HG03460 (cell line): ENCODE data around the gene GXYLT2.

Experiments
- ATAC-seq: cut with Tn5 transposase; IDR thresholded peaks from one replicate; pipeline ENCODE4 v1.9.1; 2021; ENCODE audit not compliant: unreplicated experiment

The GXYLT2 gene

GRCh38 chr3:73007992-73008712 lies 120.3 kb downstream of the GXYLT2 start:
- no peak for ATAC-seq

- ATAC-seq: no peak
These were observed 121.2 kb downstream of the GXYLT2 start for GRCh38 chr3:73009008-73009407.

GRCh38 chr3:73009750-73010149 lies 121.9 kb downstream of the GXYLT2 start:
- ATAC-seq: no peak

GRCh38 chr3:73010158-73010557 lies 122.3 kb downstream of the GXYLT2 start:
- no peak for ATAC-seq

- ATAC-seq: no peak
These were observed 130.5 kb downstream of the GXYLT2 start for GRCh38 chr3:73018298-73018697.

- ATAC-seq: no peak
These were observed 131.1 kb downstream of the GXYLT2 start for GRCh38 chr3:73018790-73019441.

- ATAC-seq: no peak
These were observed 133.5 kb downstream of the GXYLT2 start for GRCh38 chr3:73021301-73021835.

- ATAC-seq: no peak
These were observed 137.0 kb downstream of the GXYLT2 start for GRCh38 chr3:73024836-73025235.

GRCh38 chr3:73026111-73026759 lies 138.4 kb downstream of the GXYLT2 start:
- no peak for ATAC-seq
